ENCODE measurements around the gene VPS52. TPM values are rescaled to one million over a fixed set of nuclear protein-coding genes. Genes with fewer than 3 reads are reported as not detected.

Gene VPS52
- total and polyA plus RNA-seq, 2 experiments from 2014 or later: 37.1 to 64.8 TPM

- Histone ChIP-seq H3K4me3 (peak overlapping the region; percentile 45), H3K36me3 (no peaks in the 10 kb centered on the region), H3K9me3 (ENCODE audit: low read depth) (no peaks in the 10 kb centered on the region), H3K27me3 (peaks cover 5% of the 10 kb centered on the region), H3K27ac (no peak overlapping the region), H3K4me1 (ENCODE audit: low read depth) (no peaks in the 10 kb centered on the region)
- peak in 1 of 2 donors; percentile 61 for DNase-seq (ENCODE audit: low read depth in 1 of 2, low spot score in 1 of 2)
- TF ChIP-seq CTCF (IDR thresholded peaks at IDR 0.05; ENCODE audit: low read depth, low read length): no peak
Observed at GRCh38 chr6:33248643-33248931, 23.1 kb downstream of the VPS52 start.

- peak overlapping the region; percentile 45 for H3K4me3 ChIP-seq
- peak; percentile 89 to 91 for DNase-seq (ENCODE audit: low read depth in 1 of 2, low spot score in 1 of 2)
- peaks cover 9% of the 10 kb centered on the region for H3K27me3 ChIP-seq
- H3K27ac ChIP-seq: no peak overlapping the region
- H3K4me1 ChIP-seq (ENCODE audit: low read depth): no peaks in the 10 kb centered on the region
- no peaks in the 10 kb centered on the region for H3K36me3 ChIP-seq
- peak; percentile 85 for TF ChIP-seq CTCF (IDR thresholded peaks at IDR 0.05; ENCODE audit: low read depth, low read length)
- H3K9me3 ChIP-seq (ENCODE audit: low read depth): no peaks in the 10 kb centered on the region
Observed at GRCh38 chr6:33247977-33248642, 23.6 kb downstream of the VPS52 start.

- peaks cover 17% of the 10 kb centered on the region for H3K27me3 ChIP-seq
- H3K27ac ChIP-seq: no peak overlapping the region
- TF ChIP-seq CTCF (IDR thresholded peaks at IDR 0.05; ENCODE audit: low read depth, low read length): no peak
- H3K4me1 ChIP-seq (ENCODE audit: low read depth): no peaks in the 10 kb centered on the region
- H3K4me3 ChIP-seq: no peak overlapping the region
- H3K9me3 ChIP-seq (ENCODE audit: low read depth): no peaks in the 10 kb centered on the region
- H3K36me3 ChIP-seq: no peaks in the 10 kb centered on the region
- DNase-seq (ENCODE audit: low read depth in 1 of 2, low spot score in 1 of 2): no peak
Observed at GRCh38 chr6:33243476-33243875, 28.2 kb downstream of the VPS52 start.

GRCh38 chr6:33241968-33242367 lies 29.7 kb downstream of the VPS52 start:
- DNase-seq (ENCODE audit: low read depth in 1 of 2, low spot score in 1 of 2): no peak
- TF ChIP-seq CTCF (IDR thresholded peaks at IDR 0.05; ENCODE audit: low read depth, low read length): no peak
- Histone ChIP-seq H3K27ac (no peak overlapping the region), H3K9me3 (ENCODE audit: low read depth) (no peaks in the 10 kb centered on the region), H3K4me1 (ENCODE audit: low read depth) (no peaks in the 10 kb centered on the region), H3K4me3 (no peak overlapping the region), H3K36me3 (no peaks in the 10 kb centered on the region), H3K27me3 (peaks cover 17% of the 10 kb centered on the region)

GRCh38 chr6:33237741-33238140 lies 33.9 kb downstream of the VPS52 start:
- no peak for DNase-seq (ENCODE audit: low read depth in 1 of 2, low spot score in 1 of 2)
- Histone ChIP-seq H3K9me3 (ENCODE audit: low read depth) (no peaks in the 10 kb centered on the region), H3K4me3 (no peak overlapping the region), H3K27ac (no peak overlapping the region), H3K27me3 (peaks cover 6% of the 10 kb centered on the region), H3K4me1 (ENCODE audit: low read depth) (peaks cover 12% of the 10 kb centered on the region), H3K36me3 (no peaks in the 10 kb centered on the region)
- no peak for TF ChIP-seq CTCF (IDR thresholded peaks at IDR 0.05; ENCODE audit: low read depth, low read length)
